Thyroid gland (tissue), 4 donors: ENCODE data around the gene SMIM29. TPM values are rescaled to one million over a fixed set of nuclear protein-coding genes. Genes with fewer than 3 reads are reported as not detected.

Source experiments
- DNase-seq, 2 donors: peaks; one replicate each; pipeline ENCODE4 v3.0.0-alpha.2; 2019
- H3K27ac ChIP-seq, 3 donors: fragments of 200-600 bp; sonication (generic); 1 replicate in 2 of 3; 2 replicates in 1 of 3; pipeline ENCODE4 v1.5.1; 2016 to 2019; ENCODE audit warnings: mild to moderate bottlenecking in 1 of 3, moderate library complexity in 1 of 3
- H3K27me3 ChIP-seq: fragments of 200-600 bp; sonication (generic); one replicate; pipeline ENCODE4 v1.5.1; 2019
- H3K36me3 ChIP-seq, 2 donors: fragments of 200-600 bp; sonication (generic); one replicate each; pipeline ENCODE4 v1.5.1; 2016 to 2019
- H3K4me1 ChIP-seq, 2 donors: fragments of 200-600 bp; sonication (generic); one replicate each; pipeline ENCODE4 v1.5.1; 2017 to 2019
- H3K4me3 ChIP-seq, 3 donors: fragments of 200-600 bp; sonication (generic); replicated peaks in 1 of 3; 1 replicate in 2 of 3; 2 replicates in 1 of 3; pipeline ENCODE4 v1.5.1; 2016; ENCODE audit warnings: mild to moderate bottlenecking in 1 of 3
- H3K9me3 ChIP-seq: fragments of 200-600 bp; sonication (generic); one replicate; pipeline ENCODE4 v1.5.1; 2017
- POLR2A ChIP-seq, 2 donors: fragments of 450-650 bp; IDR thresholded peaks; one replicate each; pipeline ENCODE4 v1.6.1; 2017; ENCODE audit warnings: antibody characterized with exemption in 2 of 2, mild to moderate bottlenecking in 2 of 2, moderate library complexity in 1 of 2
- WGBS, 2 donors: methylation state at CpG; one replicate each; pipeline ENCODE4 v1.1.5; 2017; 5-methylcytosine and 5-hydroxymethylcytosine counted together
- intact Hi-C: fragments of 100-400 bp; cut with DNase I; formaldehyde crosslinking; loops from one replicate; pipeline ENCODE4 v1.15.1; 2023
- total RNA-seq, 4 donors: library from RNA; depleted of rRNA; stranded (reverse); fragments of >200 nt; gene quantifications; one replicate each; pipeline ENCODE4 v1.2.3, GENCODE V29; 2016
- TF ChIP-seq, protein P1 (sequence below), 6 experiments: fragments of 200-600 bp in 3 of 6; fragments of 450-650 bp in 3 of 6; sonication (generic) in 3 of 6; IDR thresholded peaks; one replicate each; pipeline ENCODE4 v1.5.1; 2016 to 2019; ENCODE audit warnings: antibody characterized with exemption in 6 of 6, mild to moderate bottlenecking in 2 of 6, inconsistent platforms in 1 of 6, moderate library complexity in 1 of 6

SMIM29 gene
- total RNA-seq, 4 donors from 2014 or later, result 23.4 to 46.2 (median 31.1) TPM

DNA sequence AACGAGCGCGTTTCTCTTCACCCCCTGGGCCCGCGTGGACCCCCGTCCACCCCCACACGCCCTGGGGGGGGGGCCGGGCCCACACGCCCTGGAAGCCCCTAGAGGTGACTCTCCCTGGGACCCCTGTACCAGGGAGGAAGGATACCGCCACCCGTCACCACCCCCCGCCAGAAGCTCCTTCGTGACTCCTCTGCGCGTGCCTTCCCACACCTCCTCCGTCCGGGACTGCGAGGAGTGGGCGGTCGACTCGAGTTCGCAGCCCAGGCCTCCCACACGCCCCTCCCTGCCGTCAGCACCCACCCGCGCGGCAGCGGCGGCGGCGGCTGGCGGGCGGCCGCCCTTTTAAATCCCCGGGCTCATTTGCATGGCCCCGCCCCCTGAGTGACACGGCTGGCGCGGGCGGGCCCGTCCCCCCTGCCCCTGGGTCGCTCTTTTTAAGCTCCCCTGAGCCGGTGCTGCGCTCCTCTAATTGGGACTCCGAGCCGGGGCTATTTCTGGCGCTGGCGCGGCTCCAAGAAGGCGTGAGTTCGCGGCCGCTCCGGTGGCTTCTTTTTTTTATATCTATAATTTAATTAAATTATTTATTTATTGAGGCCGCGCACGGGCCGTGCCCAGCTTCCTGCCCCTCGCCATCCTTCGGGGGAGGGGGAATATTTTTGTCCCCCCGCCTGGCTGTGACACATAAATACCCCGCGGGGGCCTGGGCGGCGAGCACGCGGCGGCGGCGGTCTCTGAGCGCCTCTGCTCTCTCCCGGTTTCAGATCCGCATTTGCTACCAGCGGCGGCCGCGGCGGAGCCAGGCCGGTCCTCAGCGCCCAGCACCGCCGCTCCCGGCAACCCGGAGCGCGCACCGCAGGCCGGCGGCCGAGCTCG lies 12.1 kb downstream of the SMIM29 start, which contains the start of gene HMGA1:
TSS of gene HMGA1 (plus strand) at position 431 of the 873 bp plus-strand sequence. CDS start 3,908 bp downstream, outside the sequence.
- intact Hi-C loops, result no loop called here
- Histone ChIP-seq H3K36me3 (no peaks in the 10 kb centered on the region), H3K9me3 (no peaks in the 10 kb centered on the region), H3K4me1 (peaks cover 14 to 28% of the 10 kb centered on the region in 2 donors), H3K27ac (peak within 1 kb of the TSS; percentile 91 to 98 (median 97)), H3K4me3 (peak within 1 kb of the TSS in 2 of 3 donors; percentile 59 to 68), H3K27me3 (no peaks in the 10 kb centered on the region)
- DNase-seq, result peak; percentile 92 to 93
- TF ChIP-seq POLR2A (IDR thresholded peaks at IDR 0.05), result peak; percentile 79 to 98
- TF ChIP-seq, protein P1, sequence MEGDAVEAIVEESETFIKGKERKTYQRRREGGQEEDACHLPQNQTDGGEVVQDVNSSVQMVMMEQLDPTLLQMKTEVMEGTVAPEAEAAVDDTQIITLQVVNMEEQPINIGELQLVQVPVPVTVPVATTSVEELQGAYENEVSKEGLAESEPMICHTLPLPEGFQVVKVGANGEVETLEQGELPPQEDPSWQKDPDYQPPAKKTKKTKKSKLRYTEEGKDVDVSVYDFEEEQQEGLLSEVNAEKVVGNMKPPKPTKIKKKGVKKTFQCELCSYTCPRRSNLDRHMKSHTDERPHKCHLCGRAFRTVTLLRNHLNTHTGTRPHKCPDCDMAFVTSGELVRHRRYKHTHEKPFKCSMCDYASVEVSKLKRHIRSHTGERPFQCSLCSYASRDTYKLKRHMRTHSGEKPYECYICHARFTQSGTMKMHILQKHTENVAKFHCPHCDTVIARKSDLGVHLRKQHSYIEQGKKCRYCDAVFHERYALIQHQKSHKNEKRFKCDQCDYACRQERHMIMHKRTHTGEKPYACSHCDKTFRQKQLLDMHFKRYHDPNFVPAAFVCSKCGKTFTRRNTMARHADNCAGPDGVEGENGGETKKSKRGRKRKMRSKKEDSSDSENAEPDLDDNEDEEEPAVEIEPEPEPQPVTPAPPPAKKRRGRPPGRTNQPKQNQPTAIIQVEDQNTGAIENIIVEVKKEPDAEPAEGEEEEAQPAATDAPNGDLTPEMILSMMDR (IDR thresholded peaks at IDR 0.05), result no peak
- WGBS, 2 donors, result 1 to 2% methylated on average over 27 to 55 of the region's 91 CpGs

DNA sequence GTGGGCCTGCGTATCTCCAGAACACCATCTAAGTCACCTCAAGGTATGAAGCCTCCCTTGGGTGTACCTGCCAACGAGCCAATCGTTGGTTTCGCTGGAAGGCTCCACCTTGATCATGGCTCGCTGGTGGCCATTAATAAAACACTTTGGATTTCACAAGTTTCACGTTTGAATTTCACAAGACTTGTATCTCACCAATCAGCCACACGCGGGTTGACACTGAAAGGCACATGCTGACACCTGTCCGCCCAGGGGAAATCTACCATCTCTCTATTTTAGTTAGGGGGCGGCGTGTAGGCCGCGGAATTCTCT lies 12.7 kb downstream of the SMIM29 start:
- Histone ChIP-seq H3K4me1 (peaks cover 14 to 28% of the 10 kb centered on the region in 2 donors), H3K36me3 (no peaks in the 10 kb centered on the region), H3K9me3 (no peaks in the 10 kb centered on the region), H3K4me3 (peak overlapping the region in 1 of 3 donors; percentile 51), H3K27me3 (no peaks in the 10 kb centered on the region), H3K27ac (peak overlapping the region; percentile 91 to 98 (median 97))
- peak; percentile 50 to 51 for DNase-seq
- intact Hi-C loops, result no loop called here
- WGBS, 2 donors, result 33 to 34% methylated on average over 13 of the region's 13 CpGs
- TF ChIP-seq, protein P1 (IDR thresholded peaks at IDR 0.05), result no peak
- TF ChIP-seq POLR2A (IDR thresholded peaks at IDR 0.05), result no peak

DNA sequence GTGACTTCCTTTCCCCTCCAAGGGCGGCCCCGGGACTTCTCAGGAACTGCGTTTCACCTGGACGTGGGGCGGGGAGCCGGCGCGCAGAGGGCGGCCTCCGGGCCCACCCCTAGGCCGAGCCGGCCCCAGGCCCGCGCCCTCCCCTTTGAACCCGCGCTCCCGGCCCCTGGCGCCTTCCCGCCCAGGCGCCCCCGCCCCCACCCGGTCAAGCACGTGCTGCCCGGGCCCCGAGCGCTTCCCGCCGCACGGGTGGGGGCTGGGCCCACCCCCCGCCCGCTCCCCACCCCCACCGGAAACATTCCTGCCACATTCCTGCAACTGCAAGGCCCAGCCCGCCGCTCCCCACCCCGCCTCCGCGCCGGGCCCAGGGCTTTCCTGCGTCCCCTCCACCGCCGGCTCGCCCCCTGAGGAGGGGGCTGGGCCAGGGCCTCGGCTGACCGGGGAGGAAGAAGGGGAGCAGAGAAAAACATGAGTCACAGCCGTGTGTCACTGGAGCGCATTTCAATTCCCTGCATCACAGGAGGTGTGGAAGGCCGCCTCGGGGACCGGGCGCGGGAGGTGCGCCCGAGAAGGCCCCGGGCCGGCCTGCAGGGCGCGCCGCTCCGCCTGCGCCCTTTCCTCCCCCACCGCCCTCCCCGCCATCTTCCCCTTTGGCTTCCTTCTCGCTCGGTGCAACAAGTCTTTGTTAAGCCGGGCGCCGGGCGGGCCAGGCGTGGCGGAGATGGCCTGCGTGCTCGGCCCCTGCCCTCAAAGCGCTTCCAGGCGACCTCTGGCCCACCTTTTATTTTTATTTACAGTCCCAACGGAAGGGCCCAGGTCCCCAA lies 13.3 kb downstream of the SMIM29 start:
- H3K9me3 ChIP-seq, result no peaks in the 10 kb centered on the region
- 8 to 19% methylated on average over 36 to 37 of the region's 75 CpGs for WGBS, 2 donors
- no peaks in the 10 kb centered on the region for H3K27me3 ChIP-seq
- H3K4me3 ChIP-seq, result peak overlapping the region in 1 of 3 donors; percentile 51
- intact Hi-C loops, result no loop called here
- H3K4me1 ChIP-seq, result peaks cover 14 to 28% of the 10 kb centered on the region in 2 donors
- peak overlapping the region; percentile 91 to 98 (median 97) for H3K27ac ChIP-seq
- TF ChIP-seq, protein P1 (IDR thresholded peaks at IDR 0.05), result no peak
- peak in 1 of 2 donors; percentile 33 for TF ChIP-seq POLR2A (IDR thresholded peaks at IDR 0.05)
- no peaks in the 10 kb centered on the region for H3K36me3 ChIP-seq
- DNase-seq, result peak; percentile 71 to 73

DNA sequence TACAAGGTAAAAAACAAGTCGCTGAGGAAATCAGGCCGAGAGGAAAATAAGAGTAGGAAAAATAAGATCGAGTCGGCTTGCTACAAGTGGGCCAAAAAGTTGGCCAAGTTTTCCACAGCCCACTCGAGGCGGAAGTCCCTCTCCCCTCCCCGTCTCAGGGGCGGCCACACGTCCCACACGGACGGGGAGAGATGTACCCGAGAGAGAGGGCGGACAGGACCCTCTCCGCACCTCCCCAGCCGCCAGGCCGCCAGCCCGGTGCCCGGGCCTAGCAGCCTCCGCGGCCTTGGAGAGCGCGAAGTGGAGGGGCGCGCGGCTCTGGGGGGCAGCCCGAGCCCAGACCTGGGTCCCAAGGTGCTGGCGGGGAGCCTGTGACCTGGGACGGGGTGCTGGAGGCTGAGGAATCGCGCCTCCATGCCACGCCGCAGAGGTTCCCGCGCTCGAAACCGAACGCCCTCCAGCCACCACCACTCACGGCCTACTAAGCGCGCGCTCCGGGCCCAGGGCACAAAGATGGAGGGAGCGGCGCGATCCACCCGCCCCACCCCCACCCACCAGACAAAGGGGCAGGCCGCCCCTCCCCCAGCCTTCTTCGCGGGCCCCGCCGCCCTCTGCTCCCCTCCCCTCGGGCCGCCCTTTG lies 14.0 kb downstream of the SMIM29 start:
- H3K27me3 ChIP-seq, result no peaks in the 10 kb centered on the region
- H3K36me3 ChIP-seq, result no peaks in the 10 kb centered on the region
- intact Hi-C loops, result no loop called here
- TF ChIP-seq POLR2A (IDR thresholded peaks at IDR 0.05), result no peak
- TF ChIP-seq, protein P1 (IDR thresholded peaks at IDR 0.05), result no peak
- H3K4me3 ChIP-seq, result peak overlapping the region in 1 of 3 donors; percentile 51
- H3K27ac ChIP-seq, result peak overlapping the region; percentile 91 to 98 (median 97)
- no peaks in the 10 kb centered on the region for H3K9me3 ChIP-seq
- H3K4me1 ChIP-seq, result peaks cover 14 to 28% of the 10 kb centered on the region in 2 donors
- no peak for DNase-seq
- 61 to 67% methylated on average over 24 to 33 of the region's 53 CpGs for WGBS, 2 donors
